Amniotic stem cell (primary cell): ENCODE results near the gene CDC42BPB.

ENCODE experiments used
- DNase-seq: peaks from one replicate; lab custom pipeline; 2025; lab: John Stamatoyannopoulos, UW

The CDC42BPB gene

GRCh38 chr14:103073876-103074728, 16.8 kb upstream of the CDC42BPB start:
- no peak for DNase-seq

GRCh38 chr14:103073367-103073875, 16.1 kb upstream of the CDC42BPB start:
- no peak for DNase-seq

GRCh38 chr14:103072595-103073366, 15.4 kb upstream of the CDC42BPB start:
- no peak for DNase-seq

GRCh38 chr14:103071544-103072251, 14.3 kb upstream of the CDC42BPB start:
- DNase-seq, result no peak

GRCh38 chr14:103070971-103071542, 13.7 kb upstream of the CDC42BPB start:
- DNase-seq, result no peak

- no peak for DNase-seq
These were observed 13.0 kb upstream of the CDC42BPB start for GRCh38 chr14:103070263-103070885.

GRCh38 chr14:103068351-103069073, 11.2 kb upstream of the CDC42BPB start:
- DNase-seq, result no peak

GRCh38 chr14:103067231-103067954, 10.0 kb upstream of the CDC42BPB start:
- no peak for DNase-seq

DNA sequence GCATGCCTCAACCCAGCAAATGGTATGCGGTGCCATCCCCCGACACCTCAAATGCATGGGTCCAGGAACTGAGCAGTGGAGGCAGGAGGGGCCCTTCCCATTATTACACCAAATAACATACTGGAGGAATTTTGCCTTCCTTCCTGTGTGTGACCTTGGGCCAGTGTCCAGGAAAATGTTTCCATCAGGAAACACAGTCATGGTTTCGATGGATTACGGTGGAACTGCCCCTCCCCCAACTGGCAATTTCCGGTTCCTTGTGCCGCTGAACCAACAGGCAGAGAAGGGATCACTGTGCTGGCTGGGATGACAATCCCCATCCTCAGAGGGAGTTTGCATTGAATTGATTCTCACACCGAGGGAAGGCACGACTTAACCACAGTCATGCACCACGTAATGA, 9.1 kb upstream of the CDC42BPB start:
- no peak for DNase-seq

- DNase-seq, result no peak
These were observed 8.5 kb upstream of the CDC42BPB start for GRCh38 chr14:103065861-103066260.

GRCh38 chr14:103064978-103065377, 7.6 kb upstream of the CDC42BPB start:
- DNase-seq, result no peak

DNA sequence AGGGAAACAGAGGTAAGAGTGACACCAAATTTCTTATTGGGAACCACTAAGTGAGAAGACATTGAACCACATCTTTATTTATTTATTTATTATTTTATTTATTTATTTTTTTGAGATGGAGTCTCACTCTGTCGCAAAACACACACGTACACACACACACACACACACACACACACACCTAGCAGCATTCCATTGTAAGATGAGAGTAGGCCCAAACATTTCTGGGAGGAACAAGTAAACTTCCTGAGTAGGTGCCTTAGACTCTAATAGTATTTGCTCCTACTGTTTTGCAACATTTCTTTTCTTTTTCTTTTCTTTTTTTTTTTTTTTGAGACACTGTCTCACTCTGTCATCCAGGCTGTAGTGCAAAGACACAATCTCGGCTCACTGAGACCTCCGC, 7.1 kb upstream of the CDC42BPB start:
- DNase-seq, result no peak

GRCh38 chr14:103061482-103061976, 4.2 kb upstream of the CDC42BPB start:
- DNase-seq, result no peak

DNA sequence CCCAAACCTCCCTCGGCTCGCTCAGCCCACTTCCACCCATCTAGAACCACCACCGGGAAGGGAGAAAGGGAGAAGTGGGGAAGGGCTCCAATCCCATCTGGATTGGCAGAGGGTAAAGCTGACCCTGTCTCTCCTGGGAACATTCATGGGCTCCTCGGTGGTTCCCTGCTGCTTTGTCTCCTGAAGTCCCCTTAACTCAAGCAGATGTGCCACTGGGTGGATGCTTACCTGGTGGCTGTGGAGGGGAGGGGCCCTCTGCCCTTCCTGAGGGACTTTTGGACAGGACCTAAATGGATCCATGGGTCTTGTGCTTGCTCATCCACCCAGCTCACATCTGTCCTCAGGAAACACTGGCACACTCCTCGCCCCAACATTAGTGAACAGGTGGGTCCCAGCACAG, 2.2 kb upstream of the CDC42BPB start:
- DNase-seq, result no peak

DNA sequence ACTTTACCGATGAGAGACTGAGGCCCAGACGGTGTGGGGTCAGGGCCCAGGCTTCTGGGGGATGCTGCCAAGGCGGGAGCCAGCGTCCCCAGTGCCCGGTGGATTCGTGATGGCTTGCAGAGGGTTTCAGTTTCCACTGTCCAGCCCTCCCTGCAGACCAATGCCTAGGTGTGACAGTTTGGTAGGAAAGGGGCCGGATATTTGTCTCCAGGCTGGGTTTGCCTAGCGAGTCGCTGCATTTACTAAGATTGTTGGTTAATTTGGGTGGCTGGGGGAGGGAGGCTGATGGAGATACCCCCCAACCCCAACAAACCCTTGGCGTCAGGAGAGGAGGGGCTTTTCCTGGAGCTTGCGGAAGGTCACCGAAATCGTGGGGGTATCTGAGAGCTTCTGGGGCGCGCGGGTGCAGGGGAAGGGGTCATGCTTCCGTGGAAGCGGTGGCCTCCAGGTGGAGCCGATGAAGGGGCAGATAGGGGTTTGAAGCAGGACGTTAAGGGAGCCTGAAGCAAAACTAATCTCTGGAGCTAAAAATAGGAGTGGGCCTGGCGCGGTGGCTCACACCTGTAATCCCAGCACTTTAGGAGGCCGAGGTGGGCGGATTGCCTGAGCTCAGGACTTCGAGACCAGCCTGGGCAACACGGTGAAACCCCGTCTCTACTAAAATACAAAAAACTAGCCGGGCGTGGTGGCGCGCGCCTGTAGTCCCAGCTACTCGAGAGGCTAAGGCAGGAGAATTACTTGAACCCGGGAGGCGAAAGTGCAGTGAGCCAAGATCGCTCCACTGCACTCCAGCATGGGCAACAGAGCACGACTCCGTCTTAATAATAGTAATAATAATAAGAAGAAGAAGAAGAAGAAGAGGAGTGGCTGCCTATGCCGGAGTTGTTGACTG, 1.1 kb upstream of the CDC42BPB start:
- DNase-seq, result no peak

- DNase-seq, result no peak
These were observed 349 bp downstream of the CDC42BPB start for GRCh38 chr14:103057028-103057371.

GRCh38 chr14:103056322-103057027, 874 bp downstream of the CDC42BPB start:
- no peak for DNase-seq

DNA sequence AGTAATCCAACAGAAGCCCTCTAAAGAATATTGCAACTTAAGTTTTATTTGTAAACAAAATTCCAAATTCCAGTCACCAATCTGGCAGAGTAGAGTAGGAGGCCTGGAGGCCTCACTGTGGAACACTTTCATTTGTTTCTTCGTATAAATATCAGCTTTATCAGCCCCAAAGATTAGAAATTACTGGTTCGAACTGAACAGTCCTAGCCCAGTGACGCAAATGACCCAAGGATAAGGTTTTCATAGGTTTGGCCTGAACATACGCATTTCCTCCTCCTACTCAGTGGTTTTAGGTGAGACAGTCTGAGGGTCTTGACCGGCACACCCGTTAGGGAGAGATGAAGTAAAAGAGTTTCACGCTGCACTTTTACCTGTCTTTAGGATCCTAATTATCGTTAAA, 1.7 kb downstream of the CDC42BPB start:
- DNase-seq, result no peak
